ENCODE results near the gene SORBS2.

DNA sequence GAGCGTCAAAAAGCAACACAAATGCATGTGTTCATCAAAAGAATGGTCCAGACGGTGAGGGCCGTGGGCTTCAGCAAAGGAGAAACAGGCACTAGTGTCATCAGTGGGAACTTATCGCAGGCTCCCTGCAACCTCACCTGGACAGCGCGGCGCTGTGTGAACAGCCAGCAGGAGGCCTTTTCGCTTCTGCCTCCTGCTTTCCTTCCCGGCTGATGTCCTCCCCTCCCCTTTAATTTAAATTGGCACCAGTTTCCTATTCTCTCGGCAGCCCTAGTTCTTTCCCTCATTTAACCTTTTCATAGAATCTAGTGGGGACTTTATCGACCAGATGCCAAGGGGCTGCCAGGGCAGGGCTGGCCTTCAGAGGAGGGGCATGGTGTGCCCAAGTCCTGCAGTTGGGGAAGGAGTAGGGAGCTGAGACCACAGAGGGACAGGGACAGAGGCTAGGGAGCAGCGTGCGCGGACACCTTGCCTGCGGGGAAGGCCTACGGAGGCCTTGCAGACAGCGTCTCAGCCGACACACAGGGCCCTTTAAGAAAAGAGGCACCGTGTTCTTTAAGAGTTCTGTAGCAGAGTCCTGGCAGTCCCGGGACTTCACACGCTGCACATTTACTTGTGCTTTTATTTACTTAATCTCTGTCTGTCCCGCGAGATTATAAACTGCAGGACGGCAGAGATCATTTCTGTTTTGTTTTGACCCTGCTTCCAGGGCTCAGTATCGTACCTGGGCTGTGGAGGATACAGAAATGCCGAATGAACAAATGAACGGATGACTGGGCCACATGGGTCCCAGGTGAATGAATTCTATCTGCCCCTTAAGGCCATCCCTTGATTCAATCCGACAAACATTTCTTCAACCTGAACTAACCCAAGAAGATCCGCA, 8.4 kb upstream of the SORBS2 start:
- TF ChIP-seq, protein P1, sequence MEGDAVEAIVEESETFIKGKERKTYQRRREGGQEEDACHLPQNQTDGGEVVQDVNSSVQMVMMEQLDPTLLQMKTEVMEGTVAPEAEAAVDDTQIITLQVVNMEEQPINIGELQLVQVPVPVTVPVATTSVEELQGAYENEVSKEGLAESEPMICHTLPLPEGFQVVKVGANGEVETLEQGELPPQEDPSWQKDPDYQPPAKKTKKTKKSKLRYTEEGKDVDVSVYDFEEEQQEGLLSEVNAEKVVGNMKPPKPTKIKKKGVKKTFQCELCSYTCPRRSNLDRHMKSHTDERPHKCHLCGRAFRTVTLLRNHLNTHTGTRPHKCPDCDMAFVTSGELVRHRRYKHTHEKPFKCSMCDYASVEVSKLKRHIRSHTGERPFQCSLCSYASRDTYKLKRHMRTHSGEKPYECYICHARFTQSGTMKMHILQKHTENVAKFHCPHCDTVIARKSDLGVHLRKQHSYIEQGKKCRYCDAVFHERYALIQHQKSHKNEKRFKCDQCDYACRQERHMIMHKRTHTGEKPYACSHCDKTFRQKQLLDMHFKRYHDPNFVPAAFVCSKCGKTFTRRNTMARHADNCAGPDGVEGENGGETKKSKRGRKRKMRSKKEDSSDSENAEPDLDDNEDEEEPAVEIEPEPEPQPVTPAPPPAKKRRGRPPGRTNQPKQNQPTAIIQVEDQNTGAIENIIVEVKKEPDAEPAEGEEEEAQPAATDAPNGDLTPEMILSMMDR (IDR thresholded peaks at IDR 0.05; ENCODE audit: borderline replicate concordance, extremely low read depth, low read length, poor library complexity, severe bottlenecking), result no peak
- TF ChIP-seq EZH2 (IDR thresholded peaks at IDR 0.05; ENCODE audit: borderline replicate concordance, low read depth, low read length, severe bottlenecking), result no peak

Measured in DND-41 (cell line).